Vagina (tissue), 2 donors: ENCODE data around the gene MTSS2. TPM values are rescaled to one million over a fixed set of nuclear protein-coding genes. Genes with fewer than 3 reads are reported as not detected.

Experiments used
- DNase-seq, 2 donors: peaks; one replicate each; pipeline ENCODE4 v3.0.0-alpha.2; 2017; ENCODE audit errors: extremely low spot score in 2 of 2
- H3K27ac ChIP-seq: fragments of 200-600 bp; sonication (generic); one replicate; pipeline ENCODE4 v1.5.1; 2019
- H3K27me3 ChIP-seq: fragments of 200-600 bp; sonication (generic); one replicate; pipeline ENCODE4 v1.5.1; 2019
- H3K36me3 ChIP-seq, 2 donors: fragments of 200-600 bp; sonication (generic); one replicate each; pipeline ENCODE4 v1.5.1; 2017 to 2019
- H3K4me1 ChIP-seq: fragments of 200-600 bp; sonication (generic); one replicate; pipeline ENCODE4 v1.5.1; 2019
- H3K4me3 ChIP-seq, 2 donors: fragments of 200-600 bp; sonication (generic); 1 replicate in 1 of 2; 2 replicates in 1 of 2; pipeline ENCODE4 v1.5.1; 2016 to 2019
- H3K9me3 ChIP-seq: fragments of 200-600 bp; sonication (generic); one replicate; pipeline ENCODE4 v1.5.1; 2019
- POLR2A ChIP-seq, 2 donors: fragments of 450-650 bp; IDR thresholded peaks; one replicate each; pipeline ENCODE4 v1.6.1; 2017; ENCODE audit warnings: antibody characterized with exemption in 2 of 2, mild to moderate bottlenecking in 2 of 2, moderate library complexity in 2 of 2
- POLR2AphosphoS5 ChIP-seq, 2 donors: sonication (generic); formaldehyde crosslinking; IDR thresholded peaks; one replicate each; pipeline ENCODE4 v1.9.0; 2017; ENCODE audit warnings: antibody characterized with exemption in 2 of 2, mild to moderate bottlenecking in 2 of 2, low read depth in 1 of 2; ENCODE audit not compliant: insufficient read depth in 1 of 2
- intact Hi-C: fragments of 100-400 bp; cut with DNase I; formaldehyde crosslinking; loops from one replicate; pipeline ENCODE4 v1.15.1; 2023
- total RNA-seq: library from RNA; depleted of rRNA; stranded (reverse); fragments of >200 nt; gene quantifications from one replicate; pipeline ENCODE4 v1.2.3, GENCODE V29; 2016
- TF ChIP-seq, protein P1 (sequence below), 3 experiments: fragments of 450-650 bp in 2 of 3; fragments of 200-600 bp in 1 of 3; sonication (generic) in 1 of 3; IDR thresholded peaks; one replicate each; pipeline ENCODE4 v1.5.1; 2017 to 2019; ENCODE audit warnings: antibody characterized with exemption in 3 of 3, mild to moderate bottlenecking in 2 of 3, moderate library complexity in 2 of 3

Gene MTSS2
- total RNA-seq, 1 donor from 2014 or later = 102 TPM

DNA sequence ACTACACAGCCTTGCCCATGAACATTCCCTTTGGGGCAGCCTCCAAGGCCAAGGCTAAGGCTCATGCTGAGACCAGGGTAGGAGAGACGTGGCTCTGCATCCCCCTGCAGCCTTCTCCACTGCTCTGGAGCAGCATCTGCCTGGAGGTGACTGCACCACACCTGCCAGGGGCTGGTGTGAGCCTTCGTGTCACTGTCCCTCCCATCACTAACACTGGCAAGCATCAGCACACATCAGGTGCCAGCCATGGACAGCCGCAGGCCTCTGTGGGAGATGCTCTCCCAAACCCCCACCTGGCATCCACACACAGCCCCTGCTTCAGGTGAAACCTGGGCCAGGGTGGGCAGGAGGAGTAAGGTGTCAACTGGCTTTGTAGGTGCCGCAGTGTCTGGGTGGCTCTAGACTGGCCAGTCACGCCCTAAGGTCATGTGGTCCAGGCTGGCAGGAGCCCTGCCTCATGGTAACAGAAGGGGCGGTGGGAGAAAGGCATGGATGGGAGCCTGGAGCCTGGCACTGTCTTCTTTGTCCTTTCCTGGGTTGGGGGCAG lies 18.1 kb upstream of the MTSS2 start:
- H3K4me1 ChIP-seq = peaks cover 93% of the 10 kb centered on the region

DNA sequence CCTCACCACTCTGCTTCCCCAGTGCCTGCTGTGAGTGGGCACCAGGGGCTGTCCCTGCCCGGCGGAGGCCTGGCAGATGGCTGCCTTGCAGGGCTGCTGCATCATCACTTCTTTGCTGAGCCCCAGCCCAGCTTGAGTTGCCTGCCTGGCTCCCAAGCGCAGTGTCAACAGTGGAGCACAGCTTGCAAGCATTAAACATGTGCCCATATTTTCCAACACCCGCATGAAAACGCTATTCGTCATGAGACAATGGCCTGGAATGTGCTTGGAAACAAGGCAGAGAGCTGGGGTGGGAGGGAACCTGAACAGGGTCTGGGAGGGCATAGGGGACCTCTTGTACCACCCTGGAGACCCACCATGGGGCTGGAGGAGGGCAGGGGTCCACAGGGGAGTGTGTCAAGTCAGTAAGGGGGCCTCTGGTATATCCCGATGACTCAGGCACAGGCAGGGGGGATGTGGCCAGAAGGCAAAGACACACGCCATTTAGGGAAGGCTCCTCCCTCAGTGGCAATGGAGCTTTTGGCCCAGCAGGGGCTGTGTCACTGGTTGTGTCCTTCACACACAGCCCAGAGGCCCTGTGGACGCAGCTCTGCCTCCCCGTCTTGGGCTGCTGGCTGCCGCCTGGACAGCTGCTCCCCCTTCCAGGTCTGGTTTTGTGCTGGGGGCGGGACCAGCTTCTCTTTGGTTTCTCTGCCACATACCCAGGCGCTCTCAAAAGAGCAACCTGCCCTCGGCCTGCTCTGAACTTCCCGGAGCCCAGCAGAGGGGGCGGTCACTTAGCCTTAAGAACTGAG lies 17.4 kb upstream of the MTSS2 start:
- TF ChIP-seq POLR2AphosphoS5 (IDR thresholded peaks at IDR 0.05; ENCODE audit: insufficient read depth in 1 of 2, low read depth in 1 of 2) (peak; percentile 26 to 81), POLR2A (IDR thresholded peaks at IDR 0.05) (peak in 1 of 2 donors; percentile 6)
- TF ChIP-seq, protein P1, sequence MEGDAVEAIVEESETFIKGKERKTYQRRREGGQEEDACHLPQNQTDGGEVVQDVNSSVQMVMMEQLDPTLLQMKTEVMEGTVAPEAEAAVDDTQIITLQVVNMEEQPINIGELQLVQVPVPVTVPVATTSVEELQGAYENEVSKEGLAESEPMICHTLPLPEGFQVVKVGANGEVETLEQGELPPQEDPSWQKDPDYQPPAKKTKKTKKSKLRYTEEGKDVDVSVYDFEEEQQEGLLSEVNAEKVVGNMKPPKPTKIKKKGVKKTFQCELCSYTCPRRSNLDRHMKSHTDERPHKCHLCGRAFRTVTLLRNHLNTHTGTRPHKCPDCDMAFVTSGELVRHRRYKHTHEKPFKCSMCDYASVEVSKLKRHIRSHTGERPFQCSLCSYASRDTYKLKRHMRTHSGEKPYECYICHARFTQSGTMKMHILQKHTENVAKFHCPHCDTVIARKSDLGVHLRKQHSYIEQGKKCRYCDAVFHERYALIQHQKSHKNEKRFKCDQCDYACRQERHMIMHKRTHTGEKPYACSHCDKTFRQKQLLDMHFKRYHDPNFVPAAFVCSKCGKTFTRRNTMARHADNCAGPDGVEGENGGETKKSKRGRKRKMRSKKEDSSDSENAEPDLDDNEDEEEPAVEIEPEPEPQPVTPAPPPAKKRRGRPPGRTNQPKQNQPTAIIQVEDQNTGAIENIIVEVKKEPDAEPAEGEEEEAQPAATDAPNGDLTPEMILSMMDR (IDR thresholded peaks at IDR 0.05) = peak in 1 of 3 experiments; percentile 58
- no peaks in the 10 kb centered on the region for H3K27me3 ChIP-seq
- peaks cover 100% of the 10 kb centered on the region for H3K4me1 ChIP-seq
- H3K27ac ChIP-seq = peak overlapping the region; percentile 94
- DNase-seq = no peak
- no peak overlapping the region for H3K4me3 ChIP-seq
- intact Hi-C loops = no loop called here
- no peaks in the 10 kb centered on the region for H3K9me3 ChIP-seq
- H3K36me3 ChIP-seq = no peaks in the 10 kb centered on the region

More for the DNA sequence above, 18.1 kb upstream of the MTSS2 start:
- Histone ChIP-seq H3K27me3 (no peaks in the 10 kb centered on the region), H3K36me3 (no peaks in the 10 kb centered on the region), H3K9me3 (no peaks in the 10 kb centered on the region), H3K4me3 (no peak overlapping the region), H3K27ac (peak overlapping the region; percentile 94)
- TF ChIP-seq, protein P1 (IDR thresholded peaks at IDR 0.05) = no peak
- no peak for TF ChIP-seq POLR2A (IDR thresholded peaks at IDR 0.05)
- no peak for TF ChIP-seq POLR2AphosphoS5 (IDR thresholded peaks at IDR 0.05; ENCODE audit: insufficient read depth in 1 of 2, low read depth in 1 of 2)
- DNase-seq = no peak
- intact Hi-C loops = no loop called here

DNA sequence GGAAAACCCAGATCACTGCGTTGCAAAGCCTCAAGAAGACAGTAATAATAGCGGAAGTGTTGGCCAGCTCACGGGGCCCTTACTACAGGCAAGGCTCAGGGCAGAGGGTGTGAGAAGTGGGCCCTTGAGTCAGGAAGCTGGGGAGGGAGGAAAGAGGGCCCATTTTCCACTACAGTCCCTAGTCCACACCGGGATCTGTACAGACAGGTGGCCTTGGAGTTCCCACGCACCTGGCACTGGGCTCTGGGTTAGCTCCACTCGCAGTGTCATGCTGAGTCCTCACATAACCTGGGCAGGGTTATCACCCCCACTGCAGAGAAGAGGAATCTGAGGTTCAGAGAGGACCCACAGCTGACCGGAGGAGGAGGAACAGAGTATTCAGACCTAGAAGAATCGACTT lies 16.8 kb upstream of the MTSS2 start:
- Histone ChIP-seq H3K27ac (peak overlapping the region; percentile 94), H3K36me3 (no peaks in the 10 kb centered on the region), H3K4me3 (no peak overlapping the region), H3K27me3 (no peaks in the 10 kb centered on the region), H3K4me1 (peaks cover 100% of the 10 kb centered on the region), H3K9me3 (no peaks in the 10 kb centered on the region)
- TF ChIP-seq, protein P1 (IDR thresholded peaks at IDR 0.05) = no peak
- no peak for TF ChIP-seq POLR2AphosphoS5 (IDR thresholded peaks at IDR 0.05; ENCODE audit: insufficient read depth in 1 of 2, low read depth in 1 of 2)
- TF ChIP-seq POLR2A (IDR thresholded peaks at IDR 0.05) = no peak
- intact Hi-C loops = no loop called here
- no peak for DNase-seq

DNA sequence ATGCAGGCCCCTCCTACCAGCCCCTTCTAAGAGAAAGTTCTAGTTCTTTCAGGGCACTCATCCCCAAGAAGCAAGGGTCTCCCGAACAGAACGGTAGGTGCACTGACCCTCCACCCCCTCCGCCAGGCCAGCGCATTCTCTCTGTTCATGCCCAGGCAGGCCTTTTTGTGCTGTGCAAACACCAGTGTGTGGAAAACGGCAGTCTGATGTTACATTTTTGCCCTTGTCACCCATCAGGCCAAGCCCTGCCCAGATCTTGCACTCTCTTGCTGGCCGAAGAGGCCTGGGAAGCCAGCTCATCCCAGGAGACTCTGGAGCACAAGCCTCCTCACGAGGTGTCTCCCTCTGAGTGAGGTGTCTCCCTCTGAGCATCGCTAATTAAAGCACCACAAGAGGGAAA lies 16.1 kb upstream of the MTSS2 start:
- no peak overlapping the region for H3K4me3 ChIP-seq
- no peaks in the 10 kb centered on the region for H3K27me3 ChIP-seq
- H3K27ac ChIP-seq = peak overlapping the region; percentile 94
- peaks cover 100% of the 10 kb centered on the region for H3K4me1 ChIP-seq
- no peaks in the 10 kb centered on the region for H3K36me3 ChIP-seq
- H3K9me3 ChIP-seq = no peaks in the 10 kb centered on the region
- DNase-seq = no peak
- TF ChIP-seq, protein P1 (IDR thresholded peaks at IDR 0.05) = no peak
- TF ChIP-seq POLR2A (IDR thresholded peaks at IDR 0.05) (no peak), POLR2AphosphoS5 (IDR thresholded peaks at IDR 0.05; ENCODE audit: insufficient read depth in 1 of 2, low read depth in 1 of 2) (no peak)
- intact Hi-C loops = no loop called here

DNA sequence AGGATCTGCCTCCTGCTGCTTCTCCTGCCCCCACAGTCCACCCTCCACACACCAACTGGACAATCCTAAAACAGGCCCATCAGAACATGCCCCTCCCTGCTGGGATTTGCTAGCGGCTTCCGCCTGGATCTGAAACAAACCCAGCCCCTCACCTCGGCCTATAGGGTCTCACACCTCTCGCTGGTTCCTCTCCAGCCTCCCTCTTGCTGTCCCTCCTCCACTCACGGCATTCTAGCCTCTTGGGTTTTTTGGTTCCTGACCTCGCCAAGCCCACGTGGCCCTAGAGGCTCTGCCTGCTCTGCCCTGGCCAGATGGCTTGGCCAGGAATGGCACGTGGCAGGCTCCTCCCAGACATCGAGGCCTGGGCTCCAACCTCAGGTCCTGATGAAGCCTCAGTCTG lies 15.7 kb upstream of the MTSS2 start:
- Histone ChIP-seq H3K4me1 (peaks cover 100% of the 10 kb centered on the region), H3K4me3 (no peak overlapping the region), H3K36me3 (no peaks in the 10 kb centered on the region), H3K27ac (peak overlapping the region; percentile 94), H3K9me3 (no peaks in the 10 kb centered on the region), H3K27me3 (no peaks in the 10 kb centered on the region)
- TF ChIP-seq, protein P1 (IDR thresholded peaks at IDR 0.05) = no peak
- TF ChIP-seq POLR2A (IDR thresholded peaks at IDR 0.05) (no peak), POLR2AphosphoS5 (IDR thresholded peaks at IDR 0.05; ENCODE audit: insufficient read depth in 1 of 2, low read depth in 1 of 2) (no peak)
- no peak for DNase-seq
- intact Hi-C loops = no loop called here
